Activated CD8-positive, alpha-beta memory T cell treated with anti-CD3 and anti-CD28 coated beads for 24 hours (primary cell): ENCODE results near the gene TCP1.
"Not testable (repeated sequence)": the region's sequence is repeated elsewhere in the genome, so short reads cannot be mapped to it uniquely, and the experiment has no call there.

Source experiments
- DNase-seq: peaks from one replicate; pipeline ENCODE4 v3.0.0-alpha.2; 2020

The TCP1 gene

GRCh38 chr6:159732550-159732949 lies 56.9 kb downstream of the TCP1 start:
- DNase-seq, result not testable (repeated sequence)

DNA sequence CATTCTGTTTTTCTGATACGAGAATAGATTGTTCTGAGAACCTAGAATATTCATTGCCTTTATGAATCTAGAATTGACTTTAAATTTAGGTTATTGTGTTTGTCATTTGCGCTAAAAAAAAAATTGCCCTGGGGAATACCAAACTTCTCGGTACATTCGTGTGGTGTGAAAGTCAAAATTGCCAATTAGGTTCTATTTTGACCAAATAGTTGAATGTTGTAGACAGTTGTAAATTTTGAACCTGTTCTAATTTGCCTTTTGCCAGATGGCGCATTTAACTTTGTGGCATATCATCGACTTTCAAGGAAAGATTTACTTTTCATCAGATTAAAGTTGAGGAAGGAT lies 59.1 kb downstream of the TCP1 start:
- no peak for DNase-seq

- DNase-seq, result no peak
Observed at GRCh38 chr6:159729598-159730331, 59.6 kb downstream of the TCP1 start.

- no peak for DNase-seq
Observed at GRCh38 chr6:159728531-159728964, 60.9 kb downstream of the TCP1 start.
